ENCODE data around the gene ST8SIA2.

DNA sequence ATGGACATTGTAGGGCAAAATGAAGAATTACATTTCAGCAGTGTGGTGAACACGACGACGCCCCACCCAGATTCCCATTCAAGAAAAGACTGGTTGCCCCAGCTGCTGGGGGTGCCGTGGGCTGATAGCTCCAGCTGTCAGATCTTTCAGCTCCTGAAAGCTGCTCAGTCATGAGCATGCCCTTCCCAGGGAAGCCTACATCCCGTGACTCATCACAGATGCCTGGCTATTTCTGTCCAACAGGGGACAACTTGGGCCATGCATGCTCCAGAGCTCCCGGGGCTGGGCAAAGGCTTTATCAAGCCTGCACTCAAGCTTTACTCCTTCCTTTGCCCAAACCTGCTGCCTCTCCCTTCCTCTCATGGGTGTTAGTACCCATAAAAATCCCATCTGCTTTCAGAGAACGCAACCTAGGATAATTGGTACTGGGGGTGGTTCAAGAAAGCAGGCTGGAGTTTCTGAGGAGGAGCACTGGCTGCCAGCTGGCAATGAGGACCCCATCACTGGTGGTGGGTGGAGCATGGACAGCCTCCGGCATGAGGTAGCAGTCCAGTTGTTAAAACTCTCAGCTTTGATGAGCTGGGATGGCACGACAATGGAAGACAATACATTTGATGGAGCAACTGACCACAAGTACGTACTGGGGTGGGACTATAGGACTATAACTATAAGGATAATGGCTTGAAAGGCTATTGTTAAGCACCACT is 16.4 kb upstream of the ST8SIA2 start:
- TF ChIP-seq, protein P1, sequence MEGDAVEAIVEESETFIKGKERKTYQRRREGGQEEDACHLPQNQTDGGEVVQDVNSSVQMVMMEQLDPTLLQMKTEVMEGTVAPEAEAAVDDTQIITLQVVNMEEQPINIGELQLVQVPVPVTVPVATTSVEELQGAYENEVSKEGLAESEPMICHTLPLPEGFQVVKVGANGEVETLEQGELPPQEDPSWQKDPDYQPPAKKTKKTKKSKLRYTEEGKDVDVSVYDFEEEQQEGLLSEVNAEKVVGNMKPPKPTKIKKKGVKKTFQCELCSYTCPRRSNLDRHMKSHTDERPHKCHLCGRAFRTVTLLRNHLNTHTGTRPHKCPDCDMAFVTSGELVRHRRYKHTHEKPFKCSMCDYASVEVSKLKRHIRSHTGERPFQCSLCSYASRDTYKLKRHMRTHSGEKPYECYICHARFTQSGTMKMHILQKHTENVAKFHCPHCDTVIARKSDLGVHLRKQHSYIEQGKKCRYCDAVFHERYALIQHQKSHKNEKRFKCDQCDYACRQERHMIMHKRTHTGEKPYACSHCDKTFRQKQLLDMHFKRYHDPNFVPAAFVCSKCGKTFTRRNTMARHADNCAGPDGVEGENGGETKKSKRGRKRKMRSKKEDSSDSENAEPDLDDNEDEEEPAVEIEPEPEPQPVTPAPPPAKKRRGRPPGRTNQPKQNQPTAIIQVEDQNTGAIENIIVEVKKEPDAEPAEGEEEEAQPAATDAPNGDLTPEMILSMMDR (conservative IDR thresholded peaks at IDR 0.05): no peak
- TF ChIP-seq ZFX (IDR thresholded peaks at IDR 0.05): no peak

All from C4-2B (cell line).